HG03139 (cell line): ENCODE results near the gene INPP5A.

Experiments used
- ATAC-seq: cut with Tn5 transposase; IDR thresholded peaks from one replicate; pipeline ENCODE4 v1.9.1; 2021; ENCODE audit not compliant: unreplicated experiment

Gene INPP5A

DNA sequence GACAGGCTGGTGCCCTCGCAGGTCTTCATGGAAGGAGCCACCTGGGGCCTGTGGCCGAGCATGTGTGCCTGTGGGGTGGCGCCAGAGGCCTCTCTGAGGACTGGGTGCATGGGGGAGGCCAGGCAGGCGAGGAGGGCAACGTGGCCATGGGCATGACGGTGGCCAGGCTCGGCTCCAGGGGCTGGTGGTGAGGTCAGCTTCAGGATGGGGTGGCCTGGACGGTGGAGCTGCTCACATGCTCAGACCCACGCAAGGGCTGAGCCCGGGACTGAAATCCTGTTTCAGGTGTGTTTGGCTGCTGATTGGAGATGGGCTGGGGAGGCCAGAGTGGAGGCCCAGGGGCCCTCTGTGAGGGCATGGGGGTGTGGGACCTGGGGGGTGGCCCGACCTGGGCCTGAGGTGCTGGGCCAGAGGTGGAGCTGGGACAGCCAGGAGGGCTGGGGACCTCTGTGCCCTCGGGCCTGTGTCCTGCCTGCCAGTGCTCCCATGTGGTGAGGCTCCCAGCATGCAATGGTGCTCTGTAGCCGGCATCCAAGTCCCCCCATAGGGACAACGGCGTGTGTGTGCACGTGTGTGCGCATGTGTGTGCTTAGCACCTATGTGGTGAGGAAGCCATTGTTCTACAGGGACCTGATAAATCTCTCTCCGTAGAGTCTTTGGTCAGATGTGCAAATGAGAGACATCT, 71.1 kb downstream of the INPP5A start:
- ATAC-seq, result no peak

GRCh38 chr10:132609211-132609610, 71.6 kb downstream of the INPP5A start:
- no peak for ATAC-seq

GRCh38 chr10:132610071-132610701, 72.6 kb downstream of the INPP5A start:
- ATAC-seq, result no peak

DNA sequence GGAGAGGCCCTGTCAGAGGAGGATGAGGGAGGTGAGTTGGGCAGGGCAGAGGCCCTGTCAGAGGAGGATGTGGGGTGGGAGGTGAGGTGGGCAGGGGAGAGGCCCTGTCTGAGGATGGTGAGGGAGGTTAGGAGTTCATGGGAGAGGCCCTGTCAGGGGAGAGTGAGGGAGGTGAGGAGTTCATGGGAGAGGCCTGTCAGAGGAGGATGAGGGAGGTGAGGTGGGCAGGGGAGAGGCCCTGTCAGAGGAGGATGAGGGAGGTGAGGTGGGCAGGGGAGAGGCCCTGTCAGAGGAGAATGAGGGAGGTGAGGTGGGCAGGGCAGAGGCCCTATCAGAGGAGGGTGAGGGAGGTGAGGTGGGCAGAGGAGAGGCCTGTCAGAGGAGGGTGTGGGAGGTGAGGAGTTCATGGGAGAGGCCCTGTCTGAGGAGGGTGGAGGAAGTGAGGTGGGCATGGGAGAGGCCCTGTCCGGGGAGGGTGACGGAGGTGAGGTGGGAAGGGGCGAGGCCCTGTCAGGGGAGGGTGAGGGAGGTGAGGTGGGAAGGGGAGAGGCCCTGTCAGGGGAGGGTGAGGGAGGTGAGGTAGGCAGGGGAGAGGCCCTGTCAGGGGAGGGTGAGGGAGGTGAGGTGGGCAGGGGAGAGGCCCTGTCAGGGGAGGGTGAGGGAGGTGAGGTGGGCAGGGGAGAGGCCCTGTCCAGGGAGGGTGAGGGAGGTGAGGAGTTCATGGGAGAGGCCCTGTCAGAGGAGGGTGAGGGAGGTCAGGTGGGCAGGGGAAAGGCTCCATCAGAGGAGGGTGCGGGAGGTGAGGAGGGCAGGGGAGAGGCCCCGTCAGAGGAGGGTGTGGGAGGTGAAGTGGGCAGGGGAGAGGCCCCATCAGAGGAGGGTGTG, 73.7 kb downstream of the INPP5A start:
- ATAC-seq, result no peak

DNA sequence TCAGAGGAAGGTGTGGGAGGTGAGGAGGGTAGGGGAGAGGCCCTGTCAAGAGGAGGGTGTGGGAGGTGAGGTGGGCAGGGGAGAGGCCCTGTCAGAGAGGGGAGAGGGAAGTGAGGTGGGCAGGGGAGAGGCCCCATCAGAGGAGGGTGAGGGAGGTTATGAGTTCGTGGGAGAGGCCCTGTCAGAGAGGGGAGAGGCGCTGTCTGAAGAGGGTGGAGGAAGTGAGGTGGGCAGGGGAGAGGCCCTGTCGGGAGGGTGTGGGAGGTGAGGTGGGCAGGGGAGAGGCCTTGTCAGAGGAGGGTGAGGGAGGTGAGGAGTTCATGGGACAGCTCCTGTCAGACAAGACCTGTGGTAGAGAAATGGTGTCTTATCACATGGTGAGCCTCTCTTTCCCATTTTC, 74.4 kb downstream of the INPP5A start:
- no peak for ATAC-seq

GRCh38 chr10:132612571-132613504, 75.3 kb downstream of the INPP5A start:
- ATAC-seq, result no peak

GRCh38 chr10:132613566-132614348, 76.2 kb downstream of the INPP5A start:
- ATAC-seq, result no peak

- ATAC-seq, result no peak
Observed at GRCh38 chr10:132614431-132615340, 77.1 kb downstream of the INPP5A start.

GRCh38 chr10:132615341-132616169, 78.0 kb downstream of the INPP5A start:
- no peak for ATAC-seq

GRCh38 chr10:132616170-132616995, 78.8 kb downstream of the INPP5A start:
- no peak for ATAC-seq

DNA sequence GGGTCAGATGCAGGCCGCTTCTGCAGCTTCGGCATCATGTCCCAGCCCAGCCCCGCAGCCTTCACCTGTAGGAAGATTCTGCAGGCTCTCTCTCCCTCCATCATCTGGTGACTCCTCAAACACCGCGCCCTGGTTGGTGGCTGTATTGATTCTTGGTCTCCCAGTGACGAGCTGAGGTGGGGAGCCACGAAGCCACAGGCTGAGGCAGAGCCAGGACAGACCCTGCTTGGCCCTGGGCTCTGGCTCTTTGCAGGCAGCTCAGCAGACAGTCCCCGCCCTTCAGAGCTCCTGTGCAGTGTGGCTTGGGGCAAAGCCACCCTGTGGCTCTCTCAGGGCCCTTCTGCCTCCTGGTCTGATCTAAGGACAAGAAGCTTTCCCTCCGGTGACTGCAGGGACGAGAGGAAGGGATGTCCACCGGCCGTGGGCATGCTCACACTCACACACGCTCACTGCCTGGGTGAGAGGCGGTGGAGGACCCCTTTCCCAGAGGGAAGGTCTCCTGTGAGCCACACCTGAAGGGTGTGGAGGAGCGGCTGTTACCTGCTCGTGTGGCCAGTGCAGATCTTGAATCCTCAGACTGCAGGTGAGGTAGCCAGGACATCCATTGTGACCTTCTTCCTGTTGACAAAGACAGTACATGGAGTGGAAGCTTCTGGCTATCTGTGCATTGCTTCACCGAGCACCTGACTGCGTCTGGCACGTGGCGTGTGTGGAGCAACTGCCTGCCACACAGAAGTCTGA, 79.6 kb downstream of the INPP5A start:
- ATAC-seq, result no peak

DNA sequence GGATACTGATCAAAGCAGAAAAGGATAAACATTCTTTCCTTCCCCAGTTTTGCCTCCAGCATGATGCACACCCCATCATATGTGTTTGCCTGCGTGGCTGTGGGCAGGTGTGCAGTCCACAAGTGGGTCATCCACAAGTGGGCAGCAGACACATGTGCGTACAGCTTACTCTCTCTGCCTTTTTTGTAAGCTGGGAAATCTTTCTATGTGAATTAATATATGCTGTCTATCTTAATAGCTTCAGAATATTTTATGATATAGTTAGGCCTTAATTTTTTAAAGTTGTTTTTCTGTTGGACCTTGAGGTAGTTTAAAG, 80.1 kb downstream of the INPP5A start:
- ATAC-seq, result no peak

DNA sequence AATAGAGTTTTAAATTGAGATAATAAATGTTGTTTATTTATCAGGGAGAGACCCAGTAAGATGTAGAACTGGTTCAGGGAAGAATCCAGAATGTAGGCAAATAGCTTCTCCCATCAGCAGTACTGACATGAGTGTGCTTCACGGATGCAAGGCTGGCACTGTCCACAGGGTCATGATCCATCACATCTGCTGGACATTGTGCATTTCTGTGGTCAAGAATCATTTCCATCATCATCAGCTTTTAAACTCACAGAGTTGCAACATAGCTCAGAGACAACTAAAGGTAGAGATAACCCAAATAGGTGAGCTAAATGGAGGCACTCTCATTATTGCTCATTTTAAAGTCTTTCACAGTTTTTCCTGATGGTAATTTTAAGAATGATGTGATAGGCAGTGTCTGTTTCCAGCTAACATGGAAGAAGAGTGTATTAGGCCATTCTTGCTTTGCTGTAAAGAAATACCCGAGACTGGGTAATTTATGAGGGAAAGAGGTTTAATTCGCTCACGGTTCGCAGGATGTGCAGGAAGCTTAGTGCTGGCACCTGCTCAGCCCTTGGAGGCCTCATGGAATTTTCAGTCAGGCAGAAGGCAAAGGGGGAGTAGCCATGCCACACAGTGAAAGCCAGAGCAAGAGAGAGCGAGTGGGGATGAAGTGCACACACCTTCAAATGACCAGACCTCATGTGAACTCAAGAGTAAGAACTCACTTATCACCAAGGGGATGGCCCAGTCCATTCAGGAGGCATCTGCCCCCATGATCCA, 80.8 kb downstream of the INPP5A start:
- no peak for ATAC-seq

DNA sequence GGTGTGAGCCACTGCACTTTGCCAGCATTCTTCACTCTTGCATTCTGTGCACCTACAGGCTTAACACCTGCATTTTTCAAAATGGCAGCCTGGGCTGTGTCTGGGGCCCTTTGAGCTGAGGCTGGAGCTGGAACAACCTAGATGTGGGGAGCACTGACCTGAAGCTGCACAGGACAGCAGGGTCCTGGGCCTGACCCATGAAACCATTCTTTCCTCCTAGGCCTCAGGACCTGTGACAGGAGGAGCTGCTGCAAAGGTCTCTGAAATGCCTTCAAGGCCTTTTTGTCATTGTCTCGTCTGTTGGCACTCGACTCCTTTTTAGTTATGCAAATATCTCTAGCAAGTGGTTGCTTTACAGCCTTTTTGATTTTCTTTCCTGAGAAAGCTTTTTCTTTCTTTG, 82.3 kb downstream of the INPP5A start:
- no peak for ATAC-seq

- ATAC-seq, result no peak
Observed at GRCh38 chr10:132624061-132624846, 86.7 kb downstream of the INPP5A start.
